ENCODE data around the gene RBX1.
"Not testable (repeated sequence)": the region's sequence is repeated elsewhere in the genome, so short reads cannot be mapped to it uniquely, and the experiment has no call there.

RBX1 gene

DNA sequence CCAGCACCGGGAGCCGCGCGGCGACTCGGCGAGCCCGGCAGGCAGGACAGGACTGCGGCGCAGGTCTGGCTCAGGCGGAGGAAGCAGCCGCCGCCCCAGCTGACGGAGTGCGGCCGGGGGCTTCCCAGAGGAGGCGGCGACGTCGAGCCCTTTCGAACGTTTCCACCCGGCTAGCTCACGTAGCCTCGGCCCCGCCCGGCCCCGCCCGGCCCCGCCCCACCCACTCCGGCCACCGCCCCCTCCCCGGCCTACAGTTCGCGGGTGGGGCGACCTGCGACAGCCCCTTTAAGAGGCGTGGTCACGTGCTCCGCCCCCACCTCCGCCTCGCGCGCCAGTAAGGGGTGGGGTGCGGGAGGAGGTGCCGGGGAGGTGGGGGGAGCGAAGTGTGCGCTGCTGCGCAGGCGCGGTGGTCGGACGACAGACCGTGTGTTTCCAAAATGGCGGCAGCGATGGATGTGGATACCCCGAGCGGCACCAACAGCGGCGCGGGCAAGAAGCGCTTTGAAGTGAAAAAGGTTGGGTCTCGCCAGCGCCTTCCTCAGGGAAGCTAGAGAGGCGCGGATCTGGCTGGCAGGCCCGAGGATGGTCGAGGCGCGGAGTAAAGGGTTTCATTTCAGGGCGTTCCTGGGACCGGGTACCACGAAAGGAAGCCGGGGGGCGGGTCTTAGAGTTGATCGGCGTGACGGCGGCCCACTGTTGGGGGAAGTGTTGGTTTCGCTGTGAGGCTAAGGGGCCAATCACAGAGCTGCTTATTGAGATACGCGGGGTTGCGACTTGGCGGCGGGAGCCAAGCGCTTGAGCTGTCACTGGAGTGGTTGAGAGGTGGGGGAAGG, at the start of gene RBX1:
Gene RBX1, plus strand, starts transcription at position 417 of the 833 bp plus-strand sequence. Its CDS starts 21 bp downstream, at position 438.
- DNase-seq: peak; percentile 95

DNA sequence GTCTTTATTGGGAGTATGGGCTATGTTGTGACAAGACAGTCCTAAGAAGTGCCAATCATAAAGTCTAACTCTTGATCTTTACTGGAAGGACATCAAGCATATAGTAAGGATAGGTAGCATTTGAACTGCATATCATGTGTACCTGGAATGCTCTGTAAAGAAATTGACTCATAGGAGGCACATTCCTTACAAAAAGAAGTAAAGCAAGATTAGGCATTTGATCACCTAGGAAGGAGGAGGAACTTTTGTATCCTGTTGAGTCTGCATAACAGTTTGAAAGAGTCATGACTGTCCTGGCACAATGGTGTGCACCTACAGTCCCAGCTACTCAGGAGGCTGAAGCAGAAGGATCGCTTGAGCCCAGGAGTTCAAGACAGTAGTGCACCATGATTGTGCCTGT, 47.1 kb upstream of the RBX1 start:
- DNase-seq: no peak

DNA sequence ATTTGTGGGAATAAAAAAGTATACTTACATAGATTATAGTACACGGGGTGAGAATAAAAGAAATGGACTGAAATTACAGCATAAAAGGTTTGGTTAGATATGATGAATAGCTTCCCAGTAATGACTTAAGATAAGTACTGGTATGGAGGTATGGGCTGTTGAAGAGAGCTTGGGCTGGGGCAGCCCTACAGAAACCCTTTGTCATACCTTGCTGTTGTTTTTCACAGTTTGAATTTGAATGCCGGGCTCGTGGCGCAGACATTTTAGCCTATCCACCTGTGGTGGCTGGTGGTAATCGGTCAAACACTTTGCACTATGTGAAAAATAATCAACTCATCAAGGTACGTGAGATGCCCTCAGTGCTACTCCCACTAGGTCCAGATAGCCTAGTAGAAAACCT, 42.3 kb upstream of the RBX1 start:
- DNase-seq: no peak

DNA sequence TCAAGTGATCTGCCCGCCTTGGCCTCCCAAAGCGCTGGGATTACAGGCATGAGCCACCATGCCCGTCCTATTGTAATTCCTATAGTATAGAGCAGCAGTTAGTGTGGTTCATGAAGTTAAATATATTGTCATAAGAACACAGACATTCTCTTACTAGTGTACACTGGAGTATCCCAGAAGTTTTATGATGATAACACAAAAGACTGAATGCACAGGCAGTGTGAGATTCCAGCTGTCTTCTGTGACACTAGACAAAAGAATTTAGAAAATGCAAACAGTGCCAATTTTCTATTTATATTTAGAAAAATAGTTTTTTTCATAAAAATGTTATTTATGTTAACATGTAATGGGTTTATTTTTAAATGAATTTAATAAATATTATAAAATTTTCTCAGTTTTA, 39.4 kb upstream of the RBX1 start:
- DNase-seq: no peak

DNA sequence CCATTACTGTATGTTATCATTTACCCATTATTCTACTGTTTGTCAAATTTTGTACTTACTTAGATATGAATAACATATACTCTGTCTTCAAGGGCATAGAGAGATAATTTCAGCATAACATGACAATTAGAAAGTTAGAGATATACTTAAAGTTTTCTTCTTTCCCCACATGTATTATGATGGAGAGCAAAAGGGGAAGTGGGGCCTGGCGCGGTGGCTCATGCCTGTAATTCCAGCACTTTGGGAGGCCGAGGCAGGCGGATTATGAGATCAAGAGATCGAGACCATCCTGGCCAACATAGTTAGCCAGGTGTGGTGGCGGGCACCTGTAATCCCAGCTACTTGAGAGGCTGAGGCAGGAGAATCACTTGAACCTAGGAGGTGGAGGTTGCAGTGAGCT, 38.2 kb upstream of the RBX1 start:
- not testable (repeated sequence) for DNase-seq

DNA sequence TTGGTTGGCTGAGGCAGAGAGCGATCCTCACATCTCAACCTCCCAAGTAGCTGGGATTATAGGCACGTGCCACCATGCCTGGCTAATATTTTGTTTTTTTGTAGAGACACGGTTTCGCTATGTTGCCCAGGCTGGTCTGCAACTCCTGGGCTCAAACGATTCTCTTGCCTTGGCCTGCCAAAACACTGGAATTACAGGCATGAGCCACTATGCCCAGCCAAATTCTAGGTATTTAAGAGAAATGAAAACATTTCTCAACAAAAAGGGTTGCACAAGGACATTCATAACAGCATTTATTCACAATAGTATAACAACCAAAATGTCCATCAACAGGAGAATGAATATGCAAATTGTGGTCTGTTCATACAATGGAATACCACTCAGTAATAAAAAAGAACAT, 31.7 kb upstream of the RBX1 start:
- DNase-seq: no peak

DNA sequence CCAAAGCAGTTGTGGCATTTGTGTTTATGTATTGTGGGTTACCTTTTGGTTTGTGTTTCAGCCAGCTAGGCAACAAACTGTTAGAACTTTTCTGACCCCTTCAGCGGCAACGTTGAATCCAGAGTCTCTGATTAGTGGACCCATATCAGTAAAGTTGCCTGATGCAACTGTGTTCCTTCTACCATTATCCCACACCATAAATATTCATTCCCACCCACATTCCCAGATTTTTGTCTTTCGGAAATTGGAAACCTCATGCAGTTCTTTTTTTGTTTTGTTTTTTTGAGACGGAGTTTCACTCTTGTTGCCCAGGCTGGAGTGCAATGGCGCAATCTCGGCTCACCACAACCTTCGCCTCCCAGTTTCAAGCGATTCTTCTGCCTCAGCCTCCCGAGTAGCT, 30.7 kb upstream of the RBX1 start:
- DNase-seq: no peak

DNA sequence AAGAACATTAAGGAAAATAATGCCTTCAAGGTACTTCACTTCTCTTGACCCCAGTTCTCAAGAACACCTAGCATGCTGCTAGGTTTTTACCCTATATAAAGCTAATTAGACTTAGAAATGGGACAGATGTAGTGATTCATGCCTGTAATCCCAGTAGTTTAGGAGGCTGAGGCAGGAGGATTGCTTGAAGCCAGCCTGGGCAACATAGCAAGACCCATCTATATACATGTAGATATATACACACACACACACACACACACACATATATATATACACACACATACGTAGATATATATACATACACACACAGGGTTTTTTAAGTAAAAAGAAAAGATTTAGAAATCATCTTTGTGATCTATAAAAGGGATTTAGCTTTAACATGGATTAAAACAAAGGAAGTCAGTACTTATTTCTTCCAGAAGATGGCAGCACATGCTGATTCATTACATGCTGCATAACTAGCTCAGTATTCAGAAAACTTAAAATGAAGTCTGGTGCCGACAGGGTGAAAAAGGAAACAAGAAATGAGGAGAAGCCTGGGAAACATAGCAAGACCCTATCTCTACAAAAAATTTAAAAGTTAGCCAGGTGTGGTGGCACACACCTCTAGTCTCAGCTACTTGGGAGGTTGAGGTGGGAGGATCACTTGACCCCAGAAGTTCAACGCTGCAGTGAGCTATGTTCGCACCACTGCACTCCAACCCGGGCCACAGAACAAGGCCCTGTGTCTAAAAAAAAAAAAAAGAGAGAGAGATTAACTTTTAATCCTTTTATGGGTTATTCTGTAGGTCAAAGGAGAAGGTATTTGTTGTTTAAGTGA, 28.5 kb upstream of the RBX1 start:
- DNase-seq: peak; percentile 5

DNA sequence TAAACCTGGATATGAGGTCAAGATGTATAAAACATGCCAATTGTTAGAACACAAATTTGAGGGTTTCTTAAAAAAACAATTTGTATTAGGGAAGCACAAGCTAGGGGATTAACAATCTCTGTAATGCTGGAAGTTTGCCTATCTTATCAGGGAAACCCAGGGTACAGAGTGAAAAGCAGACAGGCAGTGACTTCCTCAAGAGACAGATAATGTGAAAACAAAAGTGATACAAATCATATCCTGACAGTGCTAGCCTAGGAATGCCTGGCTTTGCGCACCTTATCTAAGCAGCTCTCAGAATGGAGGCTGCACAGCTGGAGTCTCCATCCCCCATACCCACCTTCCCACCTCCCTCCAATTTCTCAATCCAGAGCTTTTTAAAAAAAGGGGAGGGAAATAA, 22.5 kb upstream of the RBX1 start:
- no peak for DNase-seq

DNA sequence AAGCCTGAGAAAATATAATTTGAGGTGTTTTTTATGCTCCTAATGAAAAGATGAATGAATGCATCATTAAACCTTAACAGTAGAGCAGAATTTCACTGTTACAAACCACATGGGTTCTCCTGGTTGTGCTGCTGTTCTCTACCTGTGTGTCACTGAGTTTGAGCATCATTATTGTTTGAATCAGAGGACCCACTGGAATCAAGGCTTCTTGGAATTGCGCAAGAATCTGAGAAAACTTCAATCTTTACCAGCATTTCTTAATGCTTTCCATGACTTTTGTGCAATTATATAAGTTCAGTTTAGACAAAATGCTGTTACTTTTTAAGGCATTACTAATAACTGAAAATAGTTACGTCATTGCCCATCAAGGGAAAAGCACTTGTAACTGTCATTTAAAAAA, 18.8 kb upstream of the RBX1 start:
- no peak for DNase-seq

DNA sequence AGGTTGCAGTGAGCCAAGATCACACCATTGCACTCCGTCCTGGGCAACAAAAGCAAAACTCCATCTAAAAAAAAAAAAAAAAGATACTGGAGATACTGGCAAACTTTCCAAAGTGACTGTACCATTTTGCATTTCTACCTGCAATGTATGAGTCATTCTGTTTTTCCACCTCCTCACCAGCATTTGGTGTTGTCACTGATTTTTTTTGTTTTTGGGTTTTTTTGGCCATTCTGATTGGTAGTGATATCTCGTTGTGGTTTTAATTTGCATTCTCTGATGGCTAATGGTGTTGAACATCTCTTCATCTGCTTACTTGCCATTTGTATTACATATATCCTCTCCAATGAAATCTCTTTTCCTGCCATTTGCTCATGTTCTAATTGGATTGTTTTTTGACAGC, 12.0 kb upstream of the RBX1 start:
- DNase-seq: no peak

DNA sequence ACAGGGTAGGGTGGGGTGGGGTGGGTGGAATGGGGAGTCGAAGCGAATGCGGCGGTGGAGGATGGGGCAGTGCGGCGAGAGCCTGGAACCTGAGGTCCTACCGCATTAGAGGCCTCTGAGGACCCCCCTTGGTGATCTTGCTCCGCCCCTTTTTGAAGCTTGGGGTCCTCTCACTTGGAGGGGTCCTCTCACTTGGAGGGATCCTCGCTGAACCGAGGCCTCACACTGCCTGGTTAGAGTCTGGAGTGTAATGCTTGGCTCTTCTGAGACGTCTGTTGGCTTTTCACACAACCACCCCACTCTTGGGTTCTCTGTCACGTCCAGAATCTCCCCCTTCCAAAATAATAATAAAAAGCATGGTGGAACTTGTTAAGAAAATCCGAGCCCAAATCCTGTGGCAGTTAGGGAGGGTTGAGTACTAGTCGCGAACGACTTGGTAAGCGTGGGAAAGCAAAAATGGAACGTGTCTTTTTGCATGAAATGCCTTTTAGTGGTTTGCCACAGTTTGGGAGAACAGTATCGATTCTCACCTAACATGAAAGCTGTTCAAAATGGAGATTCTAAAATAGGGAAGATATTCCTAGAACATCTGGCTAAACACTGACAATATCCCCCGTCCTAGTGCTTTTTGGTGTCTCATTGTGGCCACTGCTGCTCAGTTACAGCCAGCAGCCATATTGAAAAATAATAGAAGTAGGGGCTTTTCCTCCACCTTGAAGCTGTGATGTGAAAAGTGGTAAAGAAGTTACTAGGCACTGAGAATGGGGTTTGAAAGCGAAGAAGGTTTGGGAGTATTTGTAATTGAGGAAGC, 822 bp downstream of the RBX1 start:
- no peak for DNase-seq

DNA sequence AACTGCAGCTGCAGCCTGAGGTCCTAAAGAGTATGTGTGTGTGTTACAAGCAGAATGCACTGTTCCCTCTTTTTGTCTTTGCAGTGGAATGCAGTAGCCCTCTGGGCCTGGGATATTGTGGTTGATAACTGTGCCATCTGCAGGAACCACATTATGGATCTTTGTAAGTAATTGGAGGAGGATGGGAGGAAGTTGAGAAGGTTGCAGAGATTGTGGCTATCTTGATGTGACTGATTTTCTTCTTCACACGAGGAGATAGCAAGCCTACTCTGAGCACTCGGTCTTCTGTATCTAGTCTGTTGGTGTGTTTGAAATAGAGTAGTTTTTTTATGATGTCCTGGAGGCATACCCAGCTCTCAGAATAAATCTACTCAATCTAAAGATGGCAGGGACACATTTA, 2.3 kb downstream of the RBX1 start:
- no peak for DNase-seq

DNA sequence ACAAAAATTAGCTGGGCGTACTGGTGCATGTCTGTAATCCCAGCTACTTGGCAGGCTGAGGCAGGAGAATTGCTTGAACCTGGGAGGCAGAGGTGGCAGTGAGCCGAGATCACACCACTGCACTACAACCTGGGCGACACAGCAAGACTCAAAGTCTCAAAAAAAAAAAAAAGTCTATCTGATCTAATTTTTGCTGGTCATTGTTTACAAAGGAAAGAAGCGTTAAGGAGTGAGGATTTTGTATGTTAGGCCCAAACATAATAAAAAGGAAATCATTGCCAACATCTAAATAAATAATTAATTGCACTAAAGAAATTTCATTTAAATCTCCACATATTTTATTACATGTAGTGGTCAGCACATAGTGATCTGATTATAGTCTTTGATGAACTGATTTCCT, 2.9 kb downstream of the RBX1 start:
- no peak for DNase-seq

DNA sequence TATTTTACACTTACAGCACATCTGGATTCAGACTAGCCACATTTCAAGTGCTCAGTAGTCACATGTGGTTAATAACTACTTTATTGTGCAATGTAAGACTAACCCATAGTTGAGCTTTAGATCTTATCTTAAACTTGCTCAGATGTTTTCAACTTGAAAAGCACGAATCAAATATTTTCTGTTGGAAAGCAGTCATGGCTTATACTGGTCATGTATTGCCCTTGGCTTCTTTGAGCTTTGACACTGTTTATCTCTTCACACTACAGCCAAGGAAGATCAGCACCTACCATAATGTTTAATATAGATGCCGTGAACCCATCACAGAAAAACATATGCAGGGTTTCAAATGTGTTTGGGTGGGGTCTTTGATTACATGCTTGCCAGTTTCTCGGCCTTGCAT, 4.4 kb downstream of the RBX1 start:
- DNase-seq: no peak

DNA sequence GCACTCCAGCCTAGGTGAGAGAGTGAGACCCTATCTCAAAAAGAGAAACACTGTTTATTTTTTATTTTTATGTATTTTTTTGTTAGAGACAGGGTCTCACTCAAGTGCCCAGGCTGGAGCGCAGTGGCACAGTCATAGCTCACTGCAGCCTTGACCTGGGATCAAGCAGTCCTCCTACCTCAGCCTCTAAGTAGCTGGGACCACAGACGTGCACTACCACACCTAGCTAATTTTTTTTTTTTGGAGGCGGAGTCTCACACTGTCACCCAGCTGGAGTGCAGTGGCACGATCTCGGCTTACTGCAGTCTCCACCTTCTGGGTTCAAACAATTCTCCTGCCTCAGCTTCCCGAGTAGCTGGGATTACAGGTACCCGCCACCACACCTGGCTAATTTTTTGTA, 6.4 kb downstream of the RBX1 start:
- no peak for DNase-seq

DNA sequence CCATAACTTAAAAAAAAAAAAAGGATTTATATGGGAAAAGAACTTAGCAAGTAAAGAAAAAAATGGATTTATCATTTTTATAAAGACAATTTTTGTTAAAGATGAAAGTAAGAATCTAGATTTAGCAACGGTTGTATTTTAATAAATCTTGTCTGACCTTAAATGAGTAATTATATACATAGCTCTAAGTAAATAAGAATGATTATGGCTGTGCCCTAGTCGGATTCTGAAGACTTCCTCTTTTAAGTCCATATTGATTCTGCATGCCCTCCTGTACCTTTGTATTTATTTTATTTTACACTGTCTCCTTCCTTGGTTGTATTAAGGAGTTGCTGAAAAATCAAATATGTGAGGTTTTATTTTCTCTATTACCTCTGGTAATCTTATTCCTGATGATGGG, 7.1 kb downstream of the RBX1 start:
- no peak for DNase-seq

DNA sequence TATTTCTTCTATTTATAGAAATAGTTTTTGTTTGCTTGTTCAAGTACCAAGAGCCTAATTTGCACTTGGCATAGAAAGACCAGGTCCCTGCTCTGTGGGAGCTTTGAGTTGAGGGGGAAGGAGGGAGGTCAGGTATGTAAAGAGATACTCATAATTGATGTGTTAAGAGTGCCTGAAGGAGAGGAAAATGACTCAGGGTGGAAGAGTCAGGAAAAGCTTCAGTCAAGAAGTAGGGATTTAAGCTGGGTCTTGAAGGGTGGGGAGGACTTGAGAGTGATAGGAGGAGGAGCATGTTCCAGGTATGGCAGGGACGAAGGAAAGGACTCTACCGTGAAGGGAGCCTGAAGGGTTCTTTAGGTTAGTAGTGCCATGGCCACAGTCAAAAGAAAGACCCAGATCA, 9.0 kb downstream of the RBX1 start:
- no peak for DNase-seq

DNA sequence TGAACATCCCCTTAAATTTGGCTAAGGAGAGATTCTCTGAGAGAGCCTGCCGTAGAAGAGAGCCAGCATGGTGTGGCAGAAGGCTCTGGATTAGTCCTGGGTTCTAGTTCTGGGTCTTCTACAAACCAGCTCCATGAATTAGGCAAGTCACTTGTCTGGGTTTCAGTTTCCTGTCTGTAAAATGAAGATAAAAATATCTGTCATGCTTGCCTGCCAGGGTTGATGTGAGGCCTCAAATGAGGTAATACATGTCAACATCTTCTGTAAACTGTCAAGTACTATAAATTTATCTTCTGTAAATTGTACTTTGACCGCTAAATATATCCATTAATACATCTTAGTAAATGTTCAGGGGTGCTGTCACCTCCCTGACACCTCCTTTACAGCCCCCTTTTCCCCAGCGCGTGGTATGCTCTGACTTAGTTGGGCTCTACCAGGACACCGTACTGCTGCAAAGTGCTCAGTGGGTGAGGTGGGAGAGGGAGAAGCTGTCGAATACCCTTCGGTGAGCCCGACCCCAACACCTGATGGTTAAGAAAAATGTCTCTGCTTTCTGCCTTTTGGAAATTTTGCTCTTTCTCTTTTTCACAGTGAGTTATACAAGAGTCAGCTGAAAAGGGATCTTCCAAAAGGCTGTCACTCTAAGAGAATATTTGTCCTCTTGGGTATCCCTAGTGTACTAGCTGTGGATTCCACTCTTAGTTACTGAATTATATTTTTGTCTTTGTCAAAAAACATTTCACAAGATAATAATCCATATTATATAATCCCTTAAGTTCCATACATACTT, 15.0 kb downstream of the RBX1 start:
- DNase-seq: no peak

DNA sequence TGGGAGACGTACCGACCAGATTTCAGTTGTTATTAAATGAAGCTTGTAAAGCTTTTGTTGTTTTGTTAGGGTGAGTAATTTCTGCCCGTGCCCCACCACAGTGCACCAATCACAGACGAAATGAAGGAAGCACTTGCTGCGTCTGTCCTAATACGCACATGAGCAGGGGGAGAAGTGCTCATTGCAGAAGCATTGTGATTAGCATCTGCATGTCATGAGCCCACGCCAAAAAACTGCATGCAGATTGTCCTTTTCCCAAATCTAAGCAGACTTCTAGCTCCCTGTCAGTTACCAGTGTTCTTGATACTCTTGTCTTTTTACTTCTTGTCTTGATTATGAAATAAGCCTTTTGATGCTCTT, 15.5 kb downstream of the RBX1 start:
- no peak for DNase-seq

DNA sequence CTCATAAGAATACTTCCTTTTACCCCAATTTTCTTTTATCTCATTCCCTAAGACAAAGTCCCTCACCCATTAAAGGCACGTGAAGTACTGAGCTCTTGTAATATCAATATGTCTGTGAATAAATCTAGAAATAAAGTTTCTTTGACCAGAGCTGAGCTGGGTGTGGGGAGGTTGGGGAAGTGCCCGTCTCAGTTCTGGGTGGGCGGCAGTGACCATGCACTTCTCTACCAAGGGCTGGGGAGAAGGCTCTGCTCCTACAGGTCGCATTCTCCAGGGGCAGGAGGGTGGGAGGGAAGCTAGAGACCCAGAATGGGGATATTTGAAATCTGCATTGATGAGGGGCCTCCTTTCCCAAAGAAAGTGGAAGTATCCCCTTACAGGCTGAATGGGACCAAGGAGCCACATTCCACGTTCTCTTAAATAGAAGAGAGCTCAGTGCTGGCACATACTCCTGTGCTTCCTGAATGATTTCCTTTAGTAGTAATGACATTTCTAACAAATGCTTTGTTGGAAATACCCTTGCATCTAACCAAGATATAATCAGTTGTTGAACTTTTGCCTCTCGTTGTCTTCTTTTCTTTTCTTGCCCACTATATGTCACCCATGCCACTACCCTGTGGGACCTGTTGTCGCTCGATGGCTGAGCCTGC, 16.1 kb downstream of the RBX1 start:
- DNase-seq: no peak

DNA sequence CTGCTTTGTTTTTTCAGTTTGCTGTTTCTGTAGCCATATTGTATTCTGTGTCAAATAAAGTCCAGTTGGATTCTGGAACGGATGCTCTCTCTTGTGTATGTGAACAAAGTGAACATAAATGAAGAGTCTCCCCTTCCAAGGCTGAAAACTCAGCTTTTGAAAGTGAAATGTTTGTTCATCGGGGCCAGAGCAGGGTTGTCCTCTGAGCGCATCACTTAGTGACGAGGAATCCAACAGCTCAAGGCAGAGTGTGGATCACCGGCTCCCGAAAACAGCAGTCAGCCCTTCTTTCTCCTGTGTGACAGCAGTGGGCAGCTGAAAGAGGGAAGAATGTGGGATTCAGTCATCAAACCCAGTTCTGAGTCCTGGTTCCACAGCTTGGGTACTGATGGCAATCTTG, 21.4 kb downstream of the RBX1 start:
- no peak for DNase-seq

Measured in NCI-H345 (cell line).